Left cardiac atrium (tissue), 4 donors: ENCODE results near the gene AK8. TPM values are rescaled to one million over a fixed set of nuclear protein-coding genes. Genes with fewer than 3 reads are reported as not detected.

Experiments used
- ATAC-seq, 2 donors: fragments of 200-7000 bp; cut with Tn5 transposase; one replicate each; pipeline ENCODE4 v1.9.1; 2020; ENCODE audit warnings: mild to moderate bottlenecking in 2 of 2, moderate library complexity in 2 of 2
- DNase-seq: peaks from one replicate; pipeline ENCODE4 v3.0.0-alpha.2; 2020
- intact Hi-C, 2 donors: fragments of 100-400 bp; cut with DNase I; formaldehyde crosslinking; loops; one replicate each; pipeline versions ENCODE4 v1.14.1 to v1.15.1; 2022 to 2023
- total RNA-seq, 2 donors: library from RNA; stranded (reverse); fragmentation: NEBNext Ultra II Directional; extraction: Animal tissue kit (Norgen Biotek cat#: 25700); gene quantifications; one replicate each; pipeline ENCODE4 v1.2.1, GENCODE V29; 2021
- donor health status: DM: no; HTN: yes; CAD: no.
- donor health status: DM: no; HTN: yes; CAD: no; lungs with severe emphysema.
- donor health status: DM: yes; HTN: yes; CAD: no.
- donor health status: Dilated cardiomyopathy.

The AK8 gene
- total RNA-seq, 2 donors from 2014 or later = 0.18 to 0.32 TPM

- intact Hi-C loops = no loop called here
- DNase-seq = no peak
- no peak for ATAC-seq
Observed at GRCh38 chr9:132833550-132834121, 44.4 kb downstream of the AK8 start.

GRCh38 chr9:132832171-132832881 lies 45.8 kb downstream of the AK8 start:
- intact Hi-C loops = no loop called here
- DNase-seq (no peak), ATAC-seq (no peak)

GRCh38 chr9:132828201-132828770 lies 49.8 kb downstream of the AK8 start:
- DNase-seq (no peak), ATAC-seq (no peak)
- intact Hi-C loops = no loop called here

- no peak for ATAC-seq
- intact Hi-C loops = no loop called here
- DNase-seq = no peak
Observed at GRCh38 chr9:132827366-132827765, 50.7 kb downstream of the AK8 start.

- DNase-seq (no peak), ATAC-seq (no peak)
- intact Hi-C loops = no loop called here
Observed at GRCh38 chr9:132826621-132827365, 51.3 kb downstream of the AK8 start.

GRCh38 chr9:132826131-132826530 lies 52.0 kb downstream of the AK8 start:
- ATAC-seq (no peak), DNase-seq (no peak)
- intact Hi-C loops = no loop called here

- DNase-seq (no peak), ATAC-seq (no peak)
- intact Hi-C loops = no loop called here
Observed at GRCh38 chr9:132825430-132825829, 52.7 kb downstream of the AK8 start.

- no peak for DNase-seq
- intact Hi-C loops = no loop called here
- no peak for ATAC-seq
Observed at GRCh38 chr9:132824951-132825350, 53.1 kb downstream of the AK8 start.

- DNase-seq (no peak), ATAC-seq (no peak)
- intact Hi-C loops = no loop called here
Observed at GRCh38 chr9:132824151-132824550, 53.9 kb downstream of the AK8 start.

GRCh38 chr9:132823370-132824145 lies 54.5 kb downstream of the AK8 start:
- ATAC-seq (peak in 1 of 2 donors; percentile 44), DNase-seq (no peak)
- intact Hi-C loops = no loop called here

- intact Hi-C loops = no loop called here
- no peak for DNase-seq
- no peak for ATAC-seq
Observed at GRCh38 chr9:132820169-132820944, 57.7 kb downstream of the AK8 start.

- intact Hi-C loops = no loop called here
- no peak for DNase-seq
- ATAC-seq = no peak
Observed at GRCh38 chr9:132818588-132818987, 59.5 kb downstream of the AK8 start.

GRCh38 chr9:132814937-132815336 lies 63.1 kb downstream of the AK8 start:
- DNase-seq (no peak), ATAC-seq (no peak)
- intact Hi-C loops = no loop called here

- intact Hi-C loops = no loop called here
- ATAC-seq (no peak), DNase-seq (no peak)
Observed at GRCh38 chr9:132813115-132813771, 64.8 kb downstream of the AK8 start.

GRCh38 chr9:132811985-132812384 lies 66.1 kb downstream of the AK8 start:
- DNase-seq = no peak
- ATAC-seq = no peak
- intact Hi-C loops = no loop called here

- intact Hi-C loops = no loop called here
- no peak for ATAC-seq
Observed at GRCh38 chr9:132810314-132810713, 67.8 kb downstream of the AK8 start.

GRCh38 chr9:132809677-132810271 lies 68.3 kb downstream of the AK8 start:
- intact Hi-C loops = no loop called here
- no peak for ATAC-seq

More at GRCh38 chr9:132810314-132810713, 67.8 kb downstream of the AK8 start:
- DNase-seq = no peak

GRCh38 chr9:132808645-132809044 lies 69.4 kb downstream of the AK8 start:
- no peak for ATAC-seq
- no peak for DNase-seq
- intact Hi-C loops = no loop called here

More at GRCh38 chr9:132809677-132810271, 68.3 kb downstream of the AK8 start:
- no peak for DNase-seq
